DMS53 (cell line): ENCODE results near the gene CDK12.
A peak's percentile ranks its signal among the peaks of the same experiment; 100 is the strongest.

Experiments used
- DNase-seq: peaks from one replicate; lab custom pipeline; 2025; lab: John Stamatoyannopoulos, UW

Gene CDK12

GRCh38 chr17:39549747-39550573 lies 88.7 kb downstream of the CDK12 start:
- DNase-seq = no peak

- no peak for DNase-seq
Measured at GRCh38 chr17:39551879-39552278, 90.6 kb downstream of the CDK12 start.

DNA sequence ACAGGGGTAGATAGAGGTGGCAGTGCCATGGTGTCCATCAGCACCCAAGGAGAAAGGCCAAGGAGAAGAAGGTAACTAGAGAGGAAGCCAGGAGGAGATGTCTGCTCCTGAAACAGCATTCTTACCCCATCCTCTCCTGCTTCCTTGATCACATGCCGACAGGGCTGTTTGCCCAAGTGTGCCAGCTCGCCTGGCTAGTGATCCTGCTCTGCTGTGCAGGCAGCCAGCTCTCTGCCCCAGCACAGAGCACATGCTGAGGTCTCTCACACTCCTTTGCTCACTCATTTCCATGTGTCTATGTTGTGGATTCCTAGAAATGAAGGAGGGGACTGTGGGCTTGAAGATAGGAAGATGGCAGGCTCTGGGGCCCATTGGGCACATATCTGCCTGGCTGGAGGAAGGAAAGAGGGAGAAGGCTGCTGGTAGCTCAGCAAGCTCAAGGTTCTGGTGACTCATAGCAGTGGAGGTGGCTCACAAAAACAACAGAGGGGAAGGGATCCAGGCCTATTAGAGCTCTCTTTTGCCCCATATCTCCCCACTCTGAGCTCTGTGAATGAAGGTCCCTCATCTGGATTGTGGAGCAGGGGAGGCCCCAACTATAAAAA lies 92.2 kb downstream of the CDK12 start:
- DNase-seq = no peak

- DNase-seq = no peak
Measured at GRCh38 chr17:39555368-39555767, 94.1 kb downstream of the CDK12 start.

- peak; percentile 22 for DNase-seq
Measured at GRCh38 chr17:39556423-39556822, 95.1 kb downstream of the CDK12 start.

DNA sequence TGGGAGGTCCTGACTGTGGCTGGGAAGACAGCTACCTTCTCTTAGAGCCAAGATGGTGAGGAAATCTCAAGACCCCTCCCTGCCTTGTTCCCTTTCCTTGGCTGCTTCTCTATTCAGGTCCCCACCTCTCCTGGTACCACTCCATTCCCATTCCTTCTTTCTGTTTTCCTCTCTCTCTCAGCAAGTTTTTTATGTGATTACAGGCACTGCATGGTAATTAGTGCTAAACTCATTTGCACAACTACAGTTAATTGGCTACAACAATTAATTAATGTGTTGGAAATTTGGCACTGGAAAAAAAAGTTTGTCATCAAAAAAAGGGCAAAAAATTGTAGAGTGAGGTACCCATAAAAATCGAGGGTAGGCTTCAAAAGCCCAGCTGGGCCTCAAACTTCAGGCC lies 101.1 kb downstream of the CDK12 start:
- no peak for DNase-seq

DNA sequence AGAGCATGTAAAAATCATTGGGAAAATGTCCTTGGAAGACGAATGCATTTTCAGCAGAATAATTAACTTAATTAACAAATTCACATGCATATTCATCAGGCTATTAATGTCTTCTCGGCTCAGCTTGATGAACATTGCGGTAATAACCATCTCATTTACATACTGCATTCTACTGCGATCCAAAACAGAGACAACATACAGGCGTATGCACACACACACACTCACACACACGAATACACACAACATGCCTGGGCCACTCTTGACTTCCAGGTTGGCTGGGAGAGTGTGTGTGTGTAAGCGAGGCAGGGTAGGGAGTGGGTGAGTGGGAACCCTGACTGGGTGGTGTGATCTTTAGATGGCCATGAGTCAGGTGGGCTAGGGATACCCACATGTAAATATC lies 101.7 kb downstream of the CDK12 start:
- no peak for DNase-seq

DNA sequence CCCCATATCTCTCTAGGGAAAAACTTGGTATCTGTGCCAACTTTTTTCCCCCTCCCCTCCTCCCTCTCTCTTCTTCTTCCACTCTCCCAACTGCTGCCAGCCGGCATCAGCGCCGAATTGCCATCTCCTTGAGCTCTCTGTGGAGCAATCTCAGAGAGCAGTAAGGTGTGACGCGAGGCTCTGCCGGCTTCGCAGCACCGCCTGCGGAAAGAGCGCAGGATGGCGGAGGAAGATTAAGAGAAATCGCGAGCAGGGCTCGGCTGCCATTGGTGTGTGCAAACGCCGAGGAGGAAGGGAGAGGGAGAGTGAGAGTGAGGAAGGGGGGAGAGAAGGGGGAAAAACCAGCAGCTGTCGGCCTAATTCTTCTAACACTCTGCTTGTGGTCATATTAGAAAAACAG lies 102.2 kb downstream of the CDK12 start:
- DNase-seq = no peak

DNA sequence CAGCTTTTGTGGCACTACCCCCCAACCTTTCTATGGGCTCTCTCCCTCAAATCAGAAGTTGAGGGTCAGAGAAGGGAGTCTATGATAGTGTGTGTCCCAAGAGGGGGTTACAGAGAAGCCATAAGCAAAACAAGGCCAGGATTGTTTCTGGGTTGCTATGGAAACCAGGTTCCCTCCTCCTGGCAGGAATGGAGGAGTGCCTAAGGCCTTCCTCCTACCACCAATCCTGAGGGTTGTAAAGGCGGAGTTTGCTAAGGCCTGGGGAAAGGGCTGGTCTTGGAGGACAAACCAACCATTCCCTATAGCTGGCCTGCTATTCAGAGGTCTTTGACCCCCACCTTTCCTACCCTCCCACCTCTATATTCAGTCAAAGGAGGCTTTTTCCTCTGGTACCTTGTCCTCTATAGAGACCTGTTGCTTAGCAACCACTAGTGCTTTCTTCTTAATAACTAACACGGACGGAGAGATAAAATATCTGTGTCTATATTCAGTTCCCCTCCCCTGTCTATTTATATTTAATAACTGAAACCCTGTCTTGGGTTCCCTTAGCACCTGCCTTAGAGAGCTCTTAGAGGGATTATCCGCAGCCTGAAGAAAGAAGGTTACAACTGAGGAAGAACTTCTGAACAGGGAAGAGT lies 103.0 kb downstream of the CDK12 start:
- DNase-seq = peak; percentile 41

DNA sequence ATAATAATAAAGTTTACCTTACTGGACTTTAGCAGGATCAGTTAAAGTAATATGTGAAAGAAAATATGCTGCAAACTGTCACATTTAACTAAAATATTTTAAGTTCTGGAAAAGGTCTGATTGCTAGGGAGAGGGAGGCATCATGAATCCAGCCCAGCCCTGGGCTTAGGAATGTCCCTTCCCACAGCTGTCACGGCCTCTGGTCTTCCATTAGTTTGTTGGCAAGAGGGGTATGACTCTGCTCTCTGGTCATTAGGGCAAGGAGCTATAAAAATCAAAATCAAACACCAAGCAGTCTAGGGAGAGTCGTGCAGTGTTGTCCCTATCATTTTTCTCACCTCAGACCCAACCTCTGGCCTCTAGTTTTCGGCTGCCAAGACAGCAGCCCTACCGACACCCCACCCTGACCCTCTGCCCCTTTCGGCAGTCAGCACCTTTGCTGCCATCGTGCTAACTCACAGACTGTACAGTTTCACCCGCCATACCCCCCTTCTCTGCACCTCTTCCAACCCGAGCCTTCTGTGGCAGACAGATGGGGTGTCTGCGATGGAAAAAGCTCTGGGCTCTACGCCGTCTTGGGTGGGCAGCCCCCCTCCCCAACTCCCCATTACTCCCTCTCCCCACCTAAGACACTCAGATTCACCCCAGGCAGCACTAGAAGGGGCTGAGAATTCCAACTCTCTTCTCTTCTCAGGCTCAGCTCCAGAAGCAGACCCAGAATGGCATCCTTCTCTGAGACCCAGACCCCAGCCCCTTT lies 105.0 kb downstream of the CDK12 start:
- no peak for DNase-seq

- no peak for DNase-seq
Measured at GRCh38 chr17:39568702-39569101, 107.4 kb downstream of the CDK12 start.

DNA sequence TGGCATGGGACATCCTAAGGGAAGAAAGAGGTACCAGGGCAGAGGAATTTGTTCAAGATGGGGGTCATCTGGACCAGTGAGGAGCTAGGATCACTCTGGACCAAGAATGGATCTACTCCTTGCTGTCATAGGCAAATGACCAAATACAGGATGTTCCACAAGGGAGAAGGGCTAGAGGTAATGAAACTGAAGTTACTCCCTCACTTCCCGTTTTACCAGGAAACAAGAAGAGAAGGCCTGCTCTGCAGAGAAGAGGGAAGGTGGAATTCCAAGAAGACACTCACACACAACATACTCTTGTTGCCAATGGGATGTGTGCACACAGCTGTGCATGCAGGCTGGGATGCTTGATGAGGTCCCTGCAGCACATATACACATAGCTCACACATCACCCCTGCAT lies 107.8 kb downstream of the CDK12 start:
- DNase-seq = no peak

- no peak for DNase-seq
Measured at GRCh38 chr17:39572121-39572520, 110.8 kb downstream of the CDK12 start.

DNA sequence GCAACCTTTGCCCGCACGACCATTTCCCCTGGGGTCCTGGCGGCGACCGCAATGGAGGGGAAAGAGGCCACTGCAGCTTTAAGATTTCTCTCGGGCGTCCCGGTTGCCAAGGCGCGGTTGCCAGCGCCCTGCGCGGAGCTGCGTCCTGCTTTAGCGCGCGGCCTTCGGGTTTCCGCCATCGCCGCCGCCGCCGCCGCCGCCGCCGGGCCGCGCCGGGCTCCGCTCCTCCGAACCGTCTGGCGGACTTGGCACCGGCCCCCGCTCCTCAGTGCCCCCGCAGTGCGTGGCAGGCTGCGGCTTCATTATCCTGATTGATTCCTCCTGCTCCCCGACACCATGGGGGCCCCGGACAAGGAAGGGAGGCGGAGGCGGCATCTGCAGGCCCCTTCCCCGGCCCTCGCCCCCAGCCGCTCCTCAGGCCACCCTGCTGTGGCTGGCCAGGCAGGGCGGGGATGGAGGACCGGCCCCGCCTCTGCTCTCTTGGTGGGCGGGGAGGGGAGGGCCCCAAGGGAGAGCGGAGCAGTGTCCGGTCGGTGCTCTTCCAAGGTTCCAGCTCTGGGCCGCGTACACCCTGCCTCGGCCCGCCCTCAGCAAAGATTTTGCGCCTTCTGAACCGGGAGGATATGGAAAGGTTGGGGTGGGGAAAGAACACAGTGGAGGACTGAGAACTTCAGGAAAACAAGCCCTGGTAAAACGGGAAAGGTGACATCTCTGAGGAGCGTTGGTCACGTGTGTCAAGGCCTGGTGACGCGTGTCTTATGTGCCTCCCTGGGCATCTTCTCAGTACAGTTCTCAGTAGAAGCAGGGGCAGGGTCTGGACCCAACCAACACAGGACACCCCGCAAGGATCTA lies 112.4 kb downstream of the CDK12 start:
- peak; percentile 79 for DNase-seq

DNA sequence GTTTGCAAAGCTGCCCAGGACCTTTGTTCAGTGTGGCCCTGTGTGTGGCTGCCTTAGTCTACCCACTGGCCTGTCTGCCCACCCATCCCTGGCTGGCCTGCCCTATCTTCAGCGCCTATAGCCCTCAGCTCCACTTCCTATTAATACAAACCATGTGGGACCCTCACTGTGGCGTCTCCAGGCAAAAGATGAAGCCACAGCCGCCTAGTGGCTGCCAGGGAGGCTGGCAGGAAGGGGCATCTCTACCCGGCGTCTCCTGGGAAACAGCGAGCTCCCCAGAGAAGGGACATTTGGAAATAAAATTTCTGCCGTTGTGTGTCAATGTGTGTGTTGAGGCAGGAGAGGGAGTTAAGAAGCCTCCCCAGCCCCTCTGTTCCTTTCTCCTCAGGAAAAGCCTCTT lies 114.9 kb downstream of the CDK12 start:
- DNase-seq = no peak

- DNase-seq = no peak
Measured at GRCh38 chr17:39578272-39578671, 117.0 kb downstream of the CDK12 start.

- no peak for DNase-seq
Measured at GRCh38 chr17:39579318-39580081, 118.2 kb downstream of the CDK12 start.

- no peak for DNase-seq
Measured at GRCh38 chr17:39580082-39580468, 118.8 kb downstream of the CDK12 start.

DNA sequence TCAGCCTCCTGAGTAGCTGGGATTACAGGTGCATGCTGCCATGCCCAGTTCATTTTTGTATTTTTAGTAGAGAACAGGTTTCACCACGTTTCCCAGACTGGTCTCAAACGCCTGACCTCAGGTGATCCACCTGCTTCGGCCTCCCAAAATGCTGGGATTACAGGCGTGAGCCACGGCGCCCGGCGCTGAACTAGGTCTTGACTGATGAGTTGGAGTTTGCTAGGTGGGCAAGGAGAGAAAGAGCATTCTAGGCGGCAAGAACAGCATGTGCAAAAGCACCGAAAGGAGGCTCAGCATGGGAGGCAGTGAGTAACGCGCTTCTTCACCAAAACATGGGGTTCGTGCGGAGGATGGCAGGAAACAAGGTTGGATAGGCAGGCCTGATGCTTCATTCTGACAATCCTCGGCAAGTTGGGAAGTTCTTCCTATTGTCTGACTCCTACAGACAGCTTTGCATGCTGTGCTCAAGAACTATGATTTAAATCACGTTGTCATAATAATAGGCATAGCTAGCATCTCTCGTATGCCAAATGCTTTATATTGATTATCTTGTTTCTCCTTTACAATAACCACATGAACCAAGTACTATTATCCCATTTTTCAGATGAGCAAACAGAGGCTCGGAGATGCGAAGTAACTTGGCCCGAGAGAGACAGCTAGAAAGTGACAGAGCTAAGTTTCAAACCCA lies 119.9 kb downstream of the CDK12 start:
- no peak for DNase-seq

GRCh38 chr17:39581759-39582085 lies 120.4 kb downstream of the CDK12 start:
- no peak for DNase-seq
